ENCODE measurements around the gene MBOAT7. TPM values are rescaled to one million over a fixed set of nuclear protein-coding genes. Genes with fewer than 3 reads are reported as not detected.

Gene MBOAT7
- total RNA-seq, 1 donor from 2014 or later: 107 TPM

GRCh38 chr19:54164369-54165068 lies 24.9 kb downstream of the MBOAT7 start:
- Histone ChIP-seq H3K4me3 (ENCODE audit: low read depth, low read length) (no peak overlapping the region), H3K36me3 (ENCODE audit: control insufficient read depth, insufficient read depth, low read length) (no peaks in the 10 kb centered on the region), H3K27me3 (ENCODE audit: control insufficient read depth, insufficient read depth, low read length) (peaks cover 5% of the 10 kb centered on the region)
- TF ChIP-seq CTCF (IDR thresholded peaks at IDR 0.05; ENCODE audit: insufficient read depth, low read length, poor library complexity, severe bottlenecking): no peak
- no peak for DNase-seq (ENCODE audit: low read depth)

- TF ChIP-seq CTCF (IDR thresholded peaks at IDR 0.05; ENCODE audit: insufficient read depth, low read length, poor library complexity, severe bottlenecking): no peak
- H3K36me3 ChIP-seq (ENCODE audit: control insufficient read depth, insufficient read depth, low read length): no peaks in the 10 kb centered on the region
- H3K27me3 ChIP-seq (ENCODE audit: control insufficient read depth, insufficient read depth, low read length): peaks cover 5% of the 10 kb centered on the region
- no peak for DNase-seq (ENCODE audit: low read depth)
- no peak overlapping the region for H3K4me3 ChIP-seq (ENCODE audit: low read depth, low read length)
Measured at GRCh38 chr19:54162884-54163283, 26.5 kb downstream of the MBOAT7 start.

GRCh38 chr19:54162241-54162805 lies 27.1 kb downstream of the MBOAT7 start:
- H3K36me3 ChIP-seq (ENCODE audit: control insufficient read depth, insufficient read depth, low read length): no peaks in the 10 kb centered on the region
- no peak for DNase-seq (ENCODE audit: low read depth)
- H3K4me3 ChIP-seq (ENCODE audit: low read depth, low read length): peak overlapping the region; percentile 39
- TF ChIP-seq CTCF (IDR thresholded peaks at IDR 0.05; ENCODE audit: insufficient read depth, low read length, poor library complexity, severe bottlenecking): no peak
- H3K27me3 ChIP-seq (ENCODE audit: control insufficient read depth, insufficient read depth, low read length): peaks cover 5% of the 10 kb centered on the region

- Histone ChIP-seq H3K36me3 (ENCODE audit: control insufficient read depth, insufficient read depth, low read length) (no peaks in the 10 kb centered on the region), H3K4me3 (ENCODE audit: low read depth, low read length) (peak overlapping the region; percentile 61), H3K27me3 (ENCODE audit: control insufficient read depth, insufficient read depth, low read length) (peaks cover 5% of the 10 kb centered on the region)
- no peak for TF ChIP-seq CTCF (IDR thresholded peaks at IDR 0.05; ENCODE audit: insufficient read depth, low read length, poor library complexity, severe bottlenecking)
- no peak for DNase-seq (ENCODE audit: low read depth)
Measured at GRCh38 chr19:54160854-54161253, 28.5 kb downstream of the MBOAT7 start.

- Histone ChIP-seq H3K4me3 (ENCODE audit: low read depth, low read length) (peak overlapping the region; percentile 61), H3K36me3 (ENCODE audit: control insufficient read depth, insufficient read depth, low read length) (no peaks in the 10 kb centered on the region), H3K27me3 (ENCODE audit: control insufficient read depth, insufficient read depth, low read length) (peaks cover 5% of the 10 kb centered on the region)
- DNase-seq (ENCODE audit: low read depth): no peak
- TF ChIP-seq CTCF (IDR thresholded peaks at IDR 0.05; ENCODE audit: insufficient read depth, low read length, poor library complexity, severe bottlenecking): no peak
Measured at GRCh38 chr19:54160182-54160811, 29.1 kb downstream of the MBOAT7 start.
